Activated CD8-positive, alpha-beta memory T cell treated with anti-CD3 and anti-CD28 coated beads for 1 hour (primary cell): ENCODE measurements around the gene NPL.

Experiments used
- DNase-seq, 2 donors: peaks; one replicate each; pipeline ENCODE4 v3.0.0-alpha.2; 2020; ENCODE audit warnings: low read depth in 1 of 2; ENCODE audit errors: extremely low read depth in 1 of 2

The NPL gene

DNA sequence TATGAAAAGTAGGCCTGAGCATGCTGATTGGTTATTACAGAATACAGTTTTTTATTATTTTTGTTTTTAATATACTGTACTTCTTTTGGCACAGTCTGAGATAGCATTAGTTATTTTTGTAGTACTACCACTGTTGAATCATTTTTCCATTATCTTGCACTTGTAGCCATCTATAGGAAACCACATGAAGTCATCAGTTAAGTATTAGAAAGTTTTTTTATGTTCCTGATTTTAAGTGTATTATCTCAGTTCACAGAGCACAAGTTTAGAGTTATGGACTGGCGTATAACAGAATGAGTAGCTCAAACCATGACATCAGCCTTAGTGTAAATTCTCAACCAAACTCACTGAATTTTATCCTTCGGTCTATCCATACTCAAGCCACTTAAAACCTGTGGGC lies 72.4 kb downstream of the NPL start:
- no peak for DNase-seq

DNA sequence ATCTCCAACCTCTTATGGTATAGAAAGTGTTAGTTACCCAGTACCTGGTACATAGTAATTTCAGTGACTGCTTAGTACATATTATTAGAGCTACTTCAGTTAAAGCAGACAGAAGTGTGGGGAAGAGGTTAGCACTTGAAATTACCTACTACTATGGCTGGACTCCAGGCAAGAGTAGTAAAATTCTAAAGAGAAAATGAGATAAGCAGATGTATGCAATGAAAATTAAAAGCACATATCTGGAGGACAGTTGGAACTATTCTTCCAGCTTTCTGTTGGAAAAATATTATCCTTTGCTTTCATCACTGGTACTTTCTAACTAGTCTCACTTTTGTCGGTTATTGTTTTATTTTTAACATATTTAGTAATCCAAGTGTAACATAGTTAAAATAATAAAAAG lies 73.3 kb downstream of the NPL start:
- no peak for DNase-seq

DNA sequence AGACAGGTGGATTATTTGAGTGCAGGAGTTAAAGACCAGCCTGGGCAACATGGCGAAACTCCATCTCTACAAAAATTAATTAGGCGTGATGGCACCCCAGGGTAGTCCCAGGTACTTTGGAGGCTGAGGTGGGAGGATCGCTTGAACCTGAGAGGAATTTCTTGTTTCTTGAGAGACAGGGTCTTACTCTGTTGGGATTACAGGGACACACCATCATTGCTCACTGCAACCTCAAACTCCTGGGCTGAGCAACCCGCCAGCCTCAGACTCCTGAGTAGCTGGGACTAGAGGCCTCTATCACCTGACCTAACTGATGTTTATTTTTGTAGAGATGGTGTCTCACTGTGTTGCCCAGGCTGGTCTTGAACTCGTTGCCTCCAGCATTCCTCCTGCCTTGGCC lies 74.4 kb downstream of the NPL start:
- no peak for DNase-seq

DNA sequence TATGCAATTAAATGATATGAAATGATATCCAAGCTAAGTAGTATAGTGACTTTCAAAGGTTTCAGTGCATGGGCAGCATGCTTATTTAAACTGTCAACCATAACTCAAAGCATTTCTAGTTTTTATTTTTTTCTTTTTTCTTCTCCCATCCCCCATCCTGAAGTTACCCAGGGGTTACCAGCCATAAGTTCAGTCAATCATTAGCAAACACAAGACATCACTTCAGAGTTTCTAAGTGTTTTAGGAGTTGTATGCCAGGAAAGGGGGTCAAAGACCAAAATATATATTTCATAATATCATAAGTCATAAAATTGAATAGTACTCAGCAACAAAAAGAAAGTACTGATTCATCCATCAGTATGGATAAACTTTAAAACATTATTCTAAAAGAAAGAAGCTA lies 78.3 kb downstream of the NPL start:
- no peak for DNase-seq

DNA sequence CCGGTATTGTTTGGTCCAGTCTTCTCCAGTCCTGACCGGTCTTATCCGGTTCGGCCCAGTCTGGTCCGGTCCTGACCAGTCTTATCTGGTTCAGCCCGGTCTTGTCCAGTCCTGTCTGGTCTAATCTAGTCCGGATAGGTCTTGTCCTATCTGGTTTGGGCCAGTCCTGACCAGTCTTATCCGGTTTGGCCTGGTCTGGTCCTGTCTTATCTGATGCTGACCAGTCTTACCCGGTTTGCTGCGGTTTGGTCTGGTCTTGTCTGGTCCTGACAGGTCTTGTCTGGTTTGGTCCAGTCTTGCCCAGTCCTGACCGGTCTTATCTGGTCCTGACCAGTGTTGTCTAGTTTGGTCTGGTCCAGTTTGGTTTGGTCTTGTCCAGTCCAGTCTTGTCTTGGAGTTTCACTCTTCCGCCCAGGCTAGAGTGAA lies 79.7 kb downstream of the NPL start:
- no peak for DNase-seq

DNA sequence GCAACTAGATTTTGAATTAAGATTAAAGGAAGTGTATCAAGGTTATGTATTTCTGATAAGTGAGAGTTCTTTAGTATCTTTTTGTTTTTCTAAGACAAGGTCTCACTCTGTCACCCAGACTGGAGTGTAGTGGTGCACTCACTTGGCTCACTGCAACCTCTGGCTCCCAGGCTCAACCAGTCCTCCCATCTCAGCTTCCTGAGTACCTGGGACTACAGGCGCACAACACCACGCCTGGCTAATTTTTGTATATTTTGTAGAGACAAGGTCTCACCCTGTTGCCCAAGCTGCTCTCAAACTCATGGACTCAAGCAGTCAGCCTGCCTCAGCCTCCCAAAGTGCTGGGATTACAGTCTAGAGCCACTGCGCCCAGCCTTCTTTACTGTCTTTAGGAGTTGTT lies 83.3 kb downstream of the NPL start:
- DNase-seq, result no peak

DNA sequence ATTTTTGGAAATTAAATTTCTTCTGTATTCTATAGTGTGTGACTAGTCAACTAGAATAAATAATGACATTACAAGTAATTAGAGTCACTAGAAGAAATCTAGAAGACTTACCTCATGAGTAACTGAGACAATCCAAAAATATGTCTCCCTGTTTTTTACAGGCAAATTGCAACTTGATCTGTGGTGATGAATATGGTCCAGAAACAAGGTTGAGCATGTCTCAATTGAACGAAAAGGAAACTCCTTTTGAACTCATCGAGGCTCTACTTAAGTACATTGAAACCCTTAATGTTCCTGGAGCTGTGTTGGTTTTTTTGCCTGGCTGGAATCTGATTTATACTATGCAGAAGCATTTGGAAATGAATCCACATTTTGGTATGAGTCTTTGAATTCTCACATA lies 86.3 kb downstream of the NPL start:
- DNase-seq, result no peak

DNA sequence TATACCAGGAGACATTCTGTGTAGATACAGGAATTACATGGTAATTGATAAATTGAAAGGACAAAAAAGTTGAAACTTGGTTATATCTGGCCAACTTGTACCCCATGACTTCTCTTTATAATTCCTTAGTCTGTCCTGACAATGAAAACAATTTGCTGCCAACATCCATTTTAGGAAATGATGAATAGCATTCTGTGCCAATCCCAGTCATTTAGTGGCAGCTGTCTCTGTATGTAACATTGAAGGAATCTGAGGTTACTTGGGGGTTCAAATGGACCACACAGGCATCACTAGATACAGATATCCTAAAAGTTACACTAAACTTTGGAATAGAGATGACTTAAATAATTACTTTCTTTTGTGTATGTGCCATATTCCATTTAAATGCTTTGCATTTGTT lies 87.8 kb downstream of the NPL start:
- no peak for DNase-seq

DNA sequence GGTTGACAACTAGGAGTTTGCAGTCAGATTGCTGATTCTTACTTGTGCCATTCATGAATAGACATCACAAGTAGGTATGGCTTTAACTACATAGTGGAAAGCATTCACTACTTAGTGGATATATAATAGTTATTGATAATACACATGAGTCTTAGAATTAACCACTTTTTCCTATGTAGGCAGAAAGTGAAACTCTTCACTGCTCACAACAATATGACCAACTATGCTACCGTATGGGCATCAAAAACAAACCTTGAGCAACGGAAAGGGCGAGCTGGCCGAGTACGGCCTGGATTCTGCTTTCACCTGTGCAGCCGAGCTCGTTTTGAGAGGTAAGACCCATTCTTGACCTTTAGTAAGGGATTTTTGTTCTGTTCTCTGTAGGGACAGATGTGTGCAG lies 88.3 kb downstream of the NPL start:
- no peak for DNase-seq
